ENCODE data around the gene HS3ST3A1. TPM values are rescaled to one million over a fixed set of nuclear protein-coding genes. Genes with fewer than 3 reads are reported as not detected.

The HS3ST3A1 gene
- total and polyA plus RNA-seq, 8 donors: 0.56 to 10.7 (median 1.8) TPM; not detected in 1

GRCh38 chr17:13462673-13463124, 139.0 kb downstream of the HS3ST3A1 start:
- intact Hi-C loops (cut with DNase I; ENCODE audit: low total_unique reads): no loop called here
- no peak overlapping the region for H3K27ac ChIP-seq

GRCh38 chr17:13462146-13462545, 139.6 kb downstream of the HS3ST3A1 start:
- Histone ChIP-seq H3K27ac (no peak overlapping the region), H3K27me3 (no peaks in the 10 kb centered on the region), H3K4me3 (no peak overlapping the region), H3K4me1 (no peaks in the 10 kb centered on the region), H3K36me3 (no peaks in the 10 kb centered on the region), H3K9me3 (no peaks in the 10 kb centered on the region)
- no peak for TF ChIP-seq POLR2AphosphoS5 (IDR thresholded peaks at IDR 0.05)
- no peak for TF ChIP-seq EP300 (IDR thresholded peaks at IDR 0.05)
- no peak for TF ChIP-seq POLR2A (IDR thresholded peaks at IDR 0.05)
- no peak for TF ChIP-seq CTCF (IDR thresholded peaks at IDR 0.05)
- WGBS, 5 donors: 87 to 97% (median 88%) methylated on average over 1 of the region's 1 CpG
- intact Hi-C loops (cut with DNase I; ENCODE audit: low total_unique reads): no loop called here
- no peak for DNase-seq

More at GRCh38 chr17:13462673-13463124, 139.0 kb downstream of the HS3ST3A1 start:
- H3K36me3 ChIP-seq: no peaks in the 10 kb centered on the region
- H3K4me1 ChIP-seq: no peaks in the 10 kb centered on the region
- no peak overlapping the region for H3K4me3 ChIP-seq
- WGBS, 5 donors: 77 to 80% (median 80%) methylated on average over 8 of the region's 8 CpGs
- H3K27me3 ChIP-seq: no peaks in the 10 kb centered on the region
- no peaks in the 10 kb centered on the region for H3K9me3 ChIP-seq
- TF ChIP-seq EP300 (IDR thresholded peaks at IDR 0.05) (no peak), CTCF (IDR thresholded peaks at IDR 0.05) (no peak), POLR2A (IDR thresholded peaks at IDR 0.05) (no peak), POLR2AphosphoS5 (IDR thresholded peaks at IDR 0.05) (no peak)
- DNase-seq: no peak

GRCh38 chr17:13460261-13461000, 141.3 kb downstream of the HS3ST3A1 start:
- DNase-seq: no peak
- Histone ChIP-seq H3K4me3 (no peak overlapping the region), H3K36me3 (no peaks in the 10 kb centered on the region), H3K9me3 (no peaks in the 10 kb centered on the region), H3K27me3 (no peaks in the 10 kb centered on the region), H3K27ac (no peak overlapping the region), H3K4me1 (no peaks in the 10 kb centered on the region)
- WGBS, 5 donors: 52 to 69% (median 62%) methylated on average over 3 of the region's 3 CpGs
- no peak for TF ChIP-seq CTCF (IDR thresholded peaks at IDR 0.05)
- TF ChIP-seq POLR2A (IDR thresholded peaks at IDR 0.05): no peak
- no peak for TF ChIP-seq EP300 (IDR thresholded peaks at IDR 0.05)
- no peak for TF ChIP-seq POLR2AphosphoS5 (IDR thresholded peaks at IDR 0.05)
- intact Hi-C loops (cut with DNase I; ENCODE audit: low total_unique reads): no loop called here

GRCh38 chr17:13457783-13458182, 143.9 kb downstream of the HS3ST3A1 start:
- intact Hi-C loops (cut with DNase I; ENCODE audit: low total_unique reads): no loop called here
- H3K4me3 ChIP-seq: no peak overlapping the region
- no peak for DNase-seq

More at GRCh38 chr17:13457783-13458182, 143.9 kb downstream of the HS3ST3A1 start:
- TF ChIP-seq POLR2AphosphoS5 (IDR thresholded peaks at IDR 0.05) (no peak), EP300 (IDR thresholded peaks at IDR 0.05) (no peak), CTCF (IDR thresholded peaks at IDR 0.05) (no peak), POLR2A (IDR thresholded peaks at IDR 0.05) (no peak)
- H3K9me3 ChIP-seq: no peaks in the 10 kb centered on the region
- no peaks in the 10 kb centered on the region for H3K36me3 ChIP-seq
- no peaks in the 10 kb centered on the region for H3K4me1 ChIP-seq
- 79 to 89% (median 83%) methylated on average over 3 of the region's 3 CpGs for WGBS, 5 donors
- no peaks in the 10 kb centered on the region for H3K27me3 ChIP-seq
- no peak overlapping the region for H3K27ac ChIP-seq

Small RNAs within 50 kb of the gene (small RNA-seq; reads per million reads assigned to genes)
- 0 reads per million in 4 donors for gene MIR548H3
